BE2C (cell line): ENCODE results near the gene UROC1.

Experiments
- DNase-seq: peaks from one replicate; pipeline ENCODE4 v3.0.0-alpha.2; 2020
- H3K27me3 ChIP-seq: fragments of 250-450 bp; sonication (Bioruptor Pico); 2 replicates; pipeline ENCODE4 v1.5.1; 2020; ENCODE audit warnings: mild to moderate bottlenecking
- H3K36me3 ChIP-seq: fragments of 250-450 bp; sonication (Bioruptor Pico); 2 replicates; pipeline ENCODE4 v1.5.1; 2020; ENCODE audit warnings: mild to moderate bottlenecking
- H3K4me1 ChIP-seq: fragments of 250-450 bp; sonication (Bioruptor Pico); 2 replicates; pipeline ENCODE4 v1.5.1; 2020
- H3K4me3 ChIP-seq: 2 replicates; pipeline ENCODE4 v1.5.1; 2011; ENCODE audit warnings: low read depth, low read length
- H3K9me3 ChIP-seq: fragments of 250-450 bp; sonication (Bioruptor Pico); 2 replicates; pipeline ENCODE4 v1.5.1; 2020
- CTCF ChIP-seq: IDR thresholded peaks from 2 replicates; pipeline ENCODE4 v1.5.1; 2012; ENCODE audit warnings: mild to moderate bottlenecking, low read depth, low read length

UROC1 gene

GRCh38 chr3:126483321-126483761 is 34.2 kb downstream of the UROC1 start:
- no peaks in the 10 kb centered on the region for H3K9me3 ChIP-seq
- no peak overlapping the region for H3K4me3 ChIP-seq
- H3K27me3 ChIP-seq, result no peaks in the 10 kb centered on the region
- H3K4me1 ChIP-seq, result peaks cover 6% of the 10 kb centered on the region; the same call in 1 of the 2 replicates
- TF ChIP-seq CTCF, result no peak
- no peak for DNase-seq
- no peaks in the 10 kb centered on the region for H3K36me3 ChIP-seq

GRCh38 chr3:126482503-126483255 is 34.9 kb downstream of the UROC1 start:
- no peak for TF ChIP-seq CTCF
- H3K36me3 ChIP-seq, result no peaks in the 10 kb centered on the region
- H3K9me3 ChIP-seq, result no peaks in the 10 kb centered on the region
- H3K4me3 ChIP-seq, result no peak overlapping the region
- DNase-seq, result no peak
- no peaks in the 10 kb centered on the region for H3K27me3 ChIP-seq
- H3K4me1 ChIP-seq, result peaks cover 6% of the 10 kb centered on the region; the same call in 1 of the 2 replicates

DNA sequence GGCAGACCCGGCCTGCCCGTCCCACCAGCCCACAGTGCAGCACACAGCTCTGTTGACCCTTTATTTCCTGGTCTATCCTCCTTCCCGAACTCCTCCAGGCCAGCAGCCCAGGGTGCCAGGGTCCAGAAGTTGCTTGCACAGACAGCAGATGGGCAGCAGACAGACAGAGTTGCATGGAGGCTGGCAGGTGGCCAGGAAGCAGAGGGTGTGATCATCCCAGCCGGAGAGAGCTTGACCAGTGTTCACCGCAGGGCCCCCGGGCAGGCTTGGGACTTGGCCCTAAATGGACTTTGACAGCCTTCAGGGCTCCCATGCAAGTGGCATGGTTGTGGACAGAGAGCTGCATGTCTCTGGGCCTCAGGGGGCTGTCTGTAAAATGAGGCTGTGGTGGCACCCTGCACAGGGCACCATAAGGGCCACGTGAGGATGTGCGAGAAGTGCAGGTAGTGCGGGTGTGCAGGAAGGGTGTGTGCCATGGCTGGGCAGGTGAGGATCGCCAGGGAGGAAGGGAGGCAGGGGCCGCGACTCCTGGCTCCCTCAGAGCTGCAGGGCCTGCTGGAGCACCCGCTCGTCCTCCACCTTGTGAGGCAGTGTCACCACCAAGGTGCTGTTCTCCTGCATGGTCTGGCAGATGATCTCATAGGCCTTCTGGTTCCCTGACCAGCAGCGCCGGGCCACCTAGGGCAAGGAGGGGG is 35.6 kb downstream of the UROC1 start:
- TF ChIP-seq CTCF, result no peak
- H3K27me3 ChIP-seq, result no peaks in the 10 kb centered on the region
- H3K9me3 ChIP-seq, result no peaks in the 10 kb centered on the region
- H3K36me3 ChIP-seq, result no peaks in the 10 kb centered on the region
- H3K4me3 ChIP-seq, result no peak overlapping the region
- DNase-seq, result peak; percentile 64
- H3K4me1 ChIP-seq, result peaks cover 6% of the 10 kb centered on the region; the same call in 1 of the 2 replicates

GRCh38 chr3:126480861-126481260 is 36.7 kb downstream of the UROC1 start:
- Histone ChIP-seq H3K9me3 (no peaks in the 10 kb centered on the region), H3K4me3 (no peak overlapping the region), H3K27me3 (no peaks in the 10 kb centered on the region), H3K36me3 (no peaks in the 10 kb centered on the region), H3K4me1 (peaks cover 6% of the 10 kb centered on the region; the same call in 1 of the 2 replicates)
- DNase-seq, result no peak
- TF ChIP-seq CTCF, result no peak

DNA sequence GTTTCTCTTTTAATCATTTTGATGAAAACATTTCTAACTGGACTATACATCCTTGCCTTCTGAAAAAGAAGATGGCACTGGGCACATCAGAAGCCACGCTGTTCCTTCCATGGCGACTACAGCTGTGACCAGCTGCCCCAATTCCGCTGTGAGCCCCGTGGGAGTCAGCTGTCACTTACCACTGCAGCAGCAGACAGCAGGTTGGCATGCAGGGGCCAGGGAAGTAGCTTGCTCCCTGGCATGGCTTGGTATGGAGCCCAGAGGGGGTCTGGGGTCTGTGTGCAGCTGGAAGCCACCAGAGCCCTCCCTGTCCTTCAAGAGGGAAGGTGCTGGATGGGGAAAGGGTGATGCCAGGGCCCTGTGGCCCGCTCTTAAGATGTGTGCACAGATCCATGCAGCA is 37.4 kb downstream of the UROC1 start:
- Histone ChIP-seq H3K36me3 (no peaks in the 10 kb centered on the region), H3K4me3 (no peak overlapping the region), H3K9me3 (no peaks in the 10 kb centered on the region), H3K27me3 (peaks cover under 1% of the 10 kb centered on the region; the same call in 1 of the 2 replicates), H3K4me1 (peaks cover 6% of the 10 kb centered on the region; the same call in 1 of the 2 replicates)
- DNase-seq, result no peak
- no peak for TF ChIP-seq CTCF

DNA sequence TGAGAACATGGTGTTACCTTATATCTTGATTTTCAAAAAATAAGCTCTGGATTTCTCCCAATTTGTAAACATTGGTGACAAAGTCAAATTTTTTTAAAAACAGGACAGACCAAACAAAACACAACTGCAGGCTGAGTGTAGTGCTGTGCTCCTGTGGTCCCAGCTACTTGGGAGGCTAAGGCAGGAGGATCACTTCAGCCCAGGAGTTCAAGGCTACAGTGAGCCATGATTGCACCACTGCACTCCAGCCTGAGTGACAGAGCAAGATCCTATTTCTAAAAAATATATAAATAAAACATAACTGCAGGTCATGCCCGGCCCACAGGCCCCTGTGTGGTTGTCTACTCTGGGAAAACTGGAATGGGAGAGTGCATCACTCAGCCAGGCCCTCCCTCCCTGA is 37.9 kb downstream of the UROC1 start:
- Histone ChIP-seq H3K36me3 (no peaks in the 10 kb centered on the region), H3K27me3 (peaks cover 3% of the 10 kb centered on the region; the same call in 1 of the 2 replicates), H3K4me3 (no peak overlapping the region), H3K4me1 (peaks cover 6% of the 10 kb centered on the region; the same call in 1 of the 2 replicates), H3K9me3 (no peaks in the 10 kb centered on the region)
- no peak for TF ChIP-seq CTCF
- no peak for DNase-seq
